Measurements from ENCODE around the gene ADGRB2.

DNA sequence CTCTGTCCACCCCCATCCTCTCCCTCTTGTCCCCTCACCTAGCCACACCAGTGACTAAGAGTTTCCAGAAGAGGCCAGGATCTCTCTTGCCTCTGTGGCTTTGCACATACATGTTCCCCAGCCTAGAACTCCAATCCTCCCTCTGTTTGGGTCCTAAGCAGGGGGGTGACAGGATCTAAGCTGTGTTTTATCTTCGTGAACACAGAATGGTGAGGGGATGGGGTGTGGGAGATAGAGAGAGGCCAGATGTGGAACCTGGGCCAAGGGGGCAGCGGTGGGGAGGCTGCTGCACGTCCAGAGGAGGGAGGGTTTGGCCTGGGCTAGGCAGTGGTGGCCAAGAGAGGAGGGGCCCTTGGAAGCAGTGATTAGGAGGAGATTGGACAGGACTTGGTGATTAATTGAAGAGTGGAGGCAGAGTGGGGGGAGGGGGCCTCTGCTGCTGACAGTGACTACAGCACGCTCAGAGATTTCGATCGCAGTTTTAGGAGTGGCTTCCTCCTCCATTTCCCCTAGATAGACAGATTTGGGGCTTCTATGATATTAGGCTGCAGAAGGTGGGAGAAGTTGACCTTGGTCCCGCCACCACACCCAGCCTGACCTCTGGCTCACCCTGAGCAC lies 17.1 kb upstream of the ADGRB2 start:
- TF ChIP-seq, protein P1, sequence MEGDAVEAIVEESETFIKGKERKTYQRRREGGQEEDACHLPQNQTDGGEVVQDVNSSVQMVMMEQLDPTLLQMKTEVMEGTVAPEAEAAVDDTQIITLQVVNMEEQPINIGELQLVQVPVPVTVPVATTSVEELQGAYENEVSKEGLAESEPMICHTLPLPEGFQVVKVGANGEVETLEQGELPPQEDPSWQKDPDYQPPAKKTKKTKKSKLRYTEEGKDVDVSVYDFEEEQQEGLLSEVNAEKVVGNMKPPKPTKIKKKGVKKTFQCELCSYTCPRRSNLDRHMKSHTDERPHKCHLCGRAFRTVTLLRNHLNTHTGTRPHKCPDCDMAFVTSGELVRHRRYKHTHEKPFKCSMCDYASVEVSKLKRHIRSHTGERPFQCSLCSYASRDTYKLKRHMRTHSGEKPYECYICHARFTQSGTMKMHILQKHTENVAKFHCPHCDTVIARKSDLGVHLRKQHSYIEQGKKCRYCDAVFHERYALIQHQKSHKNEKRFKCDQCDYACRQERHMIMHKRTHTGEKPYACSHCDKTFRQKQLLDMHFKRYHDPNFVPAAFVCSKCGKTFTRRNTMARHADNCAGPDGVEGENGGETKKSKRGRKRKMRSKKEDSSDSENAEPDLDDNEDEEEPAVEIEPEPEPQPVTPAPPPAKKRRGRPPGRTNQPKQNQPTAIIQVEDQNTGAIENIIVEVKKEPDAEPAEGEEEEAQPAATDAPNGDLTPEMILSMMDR (conservative IDR thresholded peaks at IDR 0.05 in 1 of 2, IDR thresholded peaks at IDR 0.05 in 1 of 2; ENCODE audit: extremely low read depth in 1 of 2, insufficient read depth in 1 of 2, low read depth in 1 of 2, low read length in 2 of 2), result no peak
- TF ChIP-seq EZH2 (IDR thresholded peaks at IDR 0.05; ENCODE audit: borderline replicate concordance, low read length), result no peak

Data from mammary epithelial cell (primary cell).